ENCODE data around the gene RAPGEF5. TPM values are rescaled to one million over a fixed set of nuclear protein-coding genes. Genes with fewer than 3 reads are reported as not detected.

The RAPGEF5 gene
- total RNA-seq, 1 donor from 2014 or later: 16.5 TPM

DNA sequence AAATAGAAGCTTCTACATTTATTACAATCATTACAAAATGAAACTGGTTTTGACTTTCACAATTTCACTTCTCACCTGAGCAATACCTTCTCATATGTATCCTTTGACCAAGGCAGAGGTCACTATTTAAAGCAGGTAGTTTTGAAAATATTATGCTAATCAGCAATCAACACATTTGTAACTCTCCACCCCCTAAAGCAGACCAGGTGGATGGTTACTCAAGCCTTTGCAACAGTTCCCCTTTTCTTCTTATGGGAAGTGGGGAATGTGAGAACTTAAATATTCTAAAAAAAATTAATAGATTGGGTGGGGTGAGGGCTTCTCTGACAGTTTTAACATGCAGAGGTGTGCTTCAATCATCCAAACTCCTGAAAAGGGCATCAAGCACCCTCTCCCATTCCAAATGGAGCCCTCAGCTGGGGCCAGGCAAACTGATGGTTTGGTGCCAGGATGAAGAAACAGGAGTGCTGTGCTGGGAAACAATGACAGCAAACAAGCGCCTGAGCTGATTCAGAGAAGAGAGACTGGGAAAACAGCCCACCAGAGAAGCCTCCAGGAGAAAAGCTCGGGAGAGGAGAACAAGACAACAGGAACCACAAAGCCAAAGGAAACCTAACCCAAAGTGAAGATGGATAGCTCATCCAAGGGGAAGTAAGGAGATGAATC is 17.1 kb downstream of the RAPGEF5 start:
- no peak overlapping the region for H3K4me3 ChIP-seq
- TF ChIP-seq CTCF (IDR thresholded peaks at IDR 0.05; ENCODE audit: borderline replicate concordance): no peak
- H3K9me3 ChIP-seq (replicated peaks): no peaks in the 10 kb centered on the region
- DNase-seq: no peak
- no peaks in the 10 kb centered on the region for H3K4me1 ChIP-seq
- intact Hi-C loops (cut with micrococcal nuclease): no loop called here
- H3K27me3 ChIP-seq (ENCODE audit: low read depth): peaks cover 3% of the 10 kb centered on the region
- no peaks in the 10 kb centered on the region for H3K36me3 ChIP-seq
- H3K27ac ChIP-seq (replicated peaks): no peak overlapping the region

DNA sequence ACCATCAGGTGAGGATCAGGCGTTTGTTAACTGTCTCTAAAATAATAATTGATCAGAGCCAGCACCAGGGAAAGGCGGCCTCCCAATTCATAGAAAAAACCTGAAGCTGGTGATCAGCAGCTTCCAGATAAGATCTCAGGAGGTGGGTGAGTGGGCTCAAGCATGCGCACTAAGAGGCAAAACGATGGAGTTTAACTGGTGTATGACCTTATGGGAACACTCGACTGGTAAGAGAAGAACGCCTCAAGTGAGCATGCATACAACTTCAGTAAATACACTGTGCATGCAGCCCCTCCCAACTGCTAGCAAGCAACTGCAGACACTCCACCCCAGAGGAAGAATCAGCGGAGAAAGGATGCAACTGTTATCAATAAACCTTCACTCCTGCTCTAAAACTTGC is 18.1 kb downstream of the RAPGEF5 start:
- Histone ChIP-seq H3K9me3 (replicated peaks) (no peaks in the 10 kb centered on the region), H3K27me3 (ENCODE audit: low read depth) (peaks cover 3% of the 10 kb centered on the region), H3K27ac (replicated peaks) (no peak overlapping the region), H3K4me1 (no peaks in the 10 kb centered on the region), H3K36me3 (no peaks in the 10 kb centered on the region), H3K4me3 (no peak overlapping the region)
- no peak for TF ChIP-seq CTCF (IDR thresholded peaks at IDR 0.05; ENCODE audit: borderline replicate concordance)
- intact Hi-C loops (cut with micrococcal nuclease): no loop called here
- no peak for DNase-seq

GRCh38 chr7:22338411-22338810 is 18.5 kb downstream of the RAPGEF5 start:
- intact Hi-C loops (cut with micrococcal nuclease): no loop called here
- no peaks in the 10 kb centered on the region for H3K4me1 ChIP-seq

GRCh38 chr7:22333680-22334141 is 23.2 kb downstream of the RAPGEF5 start:
- no peaks in the 10 kb centered on the region for H3K36me3 ChIP-seq
- no peak for DNase-seq
- peaks cover 15% of the 10 kb centered on the region for H3K27me3 ChIP-seq (ENCODE audit: low read depth)
- no peaks in the 10 kb centered on the region for H3K9me3 ChIP-seq (replicated peaks)
- no peaks in the 10 kb centered on the region for H3K4me1 ChIP-seq
- no peak overlapping the region for H3K27ac ChIP-seq (replicated peaks)
- intact Hi-C loops (cut with micrococcal nuclease): no loop called here
- H3K4me3 ChIP-seq: no peak overlapping the region
- no peak for TF ChIP-seq CTCF (IDR thresholded peaks at IDR 0.05; ENCODE audit: borderline replicate concordance)

More at GRCh38 chr7:22338411-22338810, 18.5 kb downstream of the RAPGEF5 start:
- TF ChIP-seq CTCF (IDR thresholded peaks at IDR 0.05; ENCODE audit: borderline replicate concordance): no peak
- Histone ChIP-seq H3K36me3 (no peaks in the 10 kb centered on the region), H3K9me3 (replicated peaks) (no peaks in the 10 kb centered on the region), H3K27ac (replicated peaks) (no peak overlapping the region), H3K4me3 (no peak overlapping the region), H3K27me3 (ENCODE audit: low read depth) (peaks cover 3% of the 10 kb centered on the region)
- no peak for DNase-seq

DNA sequence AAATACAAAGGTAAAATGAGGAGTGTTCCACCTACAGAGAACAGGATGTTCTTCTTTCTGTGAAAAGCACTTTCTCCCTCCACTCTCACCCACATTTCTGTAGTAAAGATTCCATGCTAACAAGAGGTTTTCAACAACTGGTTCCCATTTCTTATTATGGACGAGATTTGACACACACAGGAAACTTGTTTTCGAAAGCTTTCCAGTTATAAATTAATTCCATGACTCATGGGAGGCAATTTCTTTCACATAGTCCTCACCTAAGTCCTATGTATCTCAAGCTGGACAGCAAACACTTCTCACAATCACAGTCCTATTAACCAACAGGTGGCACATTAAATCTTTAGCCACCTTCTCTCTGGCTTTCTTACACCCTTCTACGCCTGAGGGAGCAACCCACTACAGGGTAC is 24.5 kb downstream of the RAPGEF5 start:
- no peak overlapping the region for H3K27ac ChIP-seq (replicated peaks)
- intact Hi-C loops (cut with micrococcal nuclease): no loop called here
- TF ChIP-seq CTCF (IDR thresholded peaks at IDR 0.05; ENCODE audit: borderline replicate concordance): no peak

More for the DNA sequence above, 24.5 kb downstream of the RAPGEF5 start:
- H3K4me1 ChIP-seq: no peaks in the 10 kb centered on the region
- H3K9me3 ChIP-seq (replicated peaks): no peaks in the 10 kb centered on the region
- no peak for DNase-seq
- H3K36me3 ChIP-seq: no peaks in the 10 kb centered on the region
- H3K27me3 ChIP-seq (ENCODE audit: low read depth): peaks cover 12% of the 10 kb centered on the region
- H3K4me3 ChIP-seq: no peak overlapping the region

All from left ventricle myocardium inferior (tissue), 1 donor.